SU-DHL-6 (cell line): ENCODE data around the gene GAS1.

Experiments
- EZH2phosphoT487 ChIP-seq: fragments of 200-600 bp; sonication (generic), shearing (Covaris generic); conservative IDR thresholded peaks from 2 replicates; pipeline ENCODE4 v1.6.1; 2018; ENCODE audit warnings: mild to moderate bottlenecking, antibody characterized with exemption, low read length, moderate library complexity, mixed read lengths
- TF ChIP-seq, protein P1 (sequence below): fragments of 200-600 bp; sonication (generic); IDR thresholded peaks from one replicate; pipeline ENCODE4 v1.5.1; 2017; ENCODE audit warnings: antibody characterized with exemption, mild to moderate bottlenecking, low read length, moderate library complexity; ENCODE audit not compliant: insufficient read depth, poor library complexity, severe bottlenecking

DNA sequence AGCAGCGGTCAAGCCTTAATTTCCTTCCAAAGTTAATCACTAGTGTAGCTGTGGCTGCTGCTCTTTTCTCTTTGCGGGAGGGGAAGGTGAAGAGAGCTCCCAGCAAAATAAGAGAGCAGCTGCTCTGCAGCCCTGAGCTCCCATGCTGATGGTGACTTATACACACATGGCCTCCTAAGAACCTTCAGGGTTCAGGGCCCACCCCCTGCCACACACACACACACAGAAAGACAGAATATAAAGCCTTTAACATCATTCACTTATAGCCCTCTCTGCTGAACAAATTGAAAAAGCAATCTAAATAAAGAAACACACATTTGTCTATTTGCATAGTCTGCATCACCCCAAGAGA, 43.6 kb downstream of the GAS1 start:
- TF ChIP-seq, protein P1, sequence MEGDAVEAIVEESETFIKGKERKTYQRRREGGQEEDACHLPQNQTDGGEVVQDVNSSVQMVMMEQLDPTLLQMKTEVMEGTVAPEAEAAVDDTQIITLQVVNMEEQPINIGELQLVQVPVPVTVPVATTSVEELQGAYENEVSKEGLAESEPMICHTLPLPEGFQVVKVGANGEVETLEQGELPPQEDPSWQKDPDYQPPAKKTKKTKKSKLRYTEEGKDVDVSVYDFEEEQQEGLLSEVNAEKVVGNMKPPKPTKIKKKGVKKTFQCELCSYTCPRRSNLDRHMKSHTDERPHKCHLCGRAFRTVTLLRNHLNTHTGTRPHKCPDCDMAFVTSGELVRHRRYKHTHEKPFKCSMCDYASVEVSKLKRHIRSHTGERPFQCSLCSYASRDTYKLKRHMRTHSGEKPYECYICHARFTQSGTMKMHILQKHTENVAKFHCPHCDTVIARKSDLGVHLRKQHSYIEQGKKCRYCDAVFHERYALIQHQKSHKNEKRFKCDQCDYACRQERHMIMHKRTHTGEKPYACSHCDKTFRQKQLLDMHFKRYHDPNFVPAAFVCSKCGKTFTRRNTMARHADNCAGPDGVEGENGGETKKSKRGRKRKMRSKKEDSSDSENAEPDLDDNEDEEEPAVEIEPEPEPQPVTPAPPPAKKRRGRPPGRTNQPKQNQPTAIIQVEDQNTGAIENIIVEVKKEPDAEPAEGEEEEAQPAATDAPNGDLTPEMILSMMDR, result no peak
- no peak for TF ChIP-seq EZH2phosphoT487
